ENCODE data around the gene FRMD4B.

FRMD4B gene

GRCh38 chr3:69120879-69121464, 264.9 kb downstream of the FRMD4B start:
- peak; percentile 62 for DNase-seq
